HEK293T (cell line): ENCODE results near the gene BBS12.

Experiments
- ARNT ChIP-seq: fragments of 450-650 bp; IDR thresholded peaks from 2 replicates; pipeline ENCODE4 v1.6.1; 2017; ENCODE audit warnings: mild to moderate bottlenecking
- FOXM1 ChIP-seq: fragments of 450-650 bp; IDR thresholded peaks from 2 replicates; pipeline ENCODE4 v1.6.1; 2017; ENCODE audit warnings: mild to moderate bottlenecking, borderline replicate concordance
- HDGF ChIP-seq: fragments of 450-650 bp; IDR thresholded peaks from 2 replicates; pipeline ENCODE4 v1.6.1; 2017; ENCODE audit warnings: antibody characterized with exemption, borderline replicate concordance
- SP1 ChIP-seq: fragments of 450-650 bp; IDR thresholded peaks from 2 replicates; pipeline ENCODE4 v1.6.1; 2017
- TARDBP ChIP-seq: fragments of 450-650 bp; IDR thresholded peaks from 2 replicates; pipeline ENCODE4 v1.6.1; 2016
- ZNF384 ChIP-seq: fragments of 450-650 bp; IDR thresholded peaks from 2 replicates; pipeline ENCODE4 v1.6.1; 2016

DNA sequence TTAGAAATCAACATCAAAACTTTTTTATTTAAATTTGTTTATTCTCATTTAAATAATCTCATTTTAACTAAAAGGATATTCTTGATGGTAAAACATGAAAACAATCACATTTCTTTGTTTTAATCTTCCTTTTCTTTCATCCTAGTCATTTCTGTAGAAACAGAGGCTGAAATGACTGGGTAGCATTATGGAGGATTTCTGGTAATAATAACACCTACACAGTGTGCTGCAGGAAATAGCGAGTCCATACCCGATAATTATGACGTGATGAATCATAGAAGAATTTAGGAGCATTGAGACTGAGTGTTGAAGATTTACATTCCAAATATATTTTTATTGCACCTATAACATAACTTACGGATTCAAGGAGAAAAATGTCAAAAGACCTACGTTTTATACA lies 31.4 kb upstream of the BBS12 start:
- TF ChIP-seq SP1: no peak
- TF ChIP-seq ARNT: no peak
- TF ChIP-seq HDGF: no peak
- no peak for TF ChIP-seq ZNF384
- no peak for TF ChIP-seq TARDBP
- no peak for TF ChIP-seq FOXM1
